Panc1 (cell line): ENCODE results near the gene KRT16.

Source experiments
- CTCF ChIP-seq: fragments of 450-650 bp; IDR thresholded peaks from 2 replicates; pipeline ENCODE4 v1.5.1; 2017; ENCODE audit warnings: mild to moderate bottlenecking
- POLR2AphosphoS5 ChIP-seq: IDR thresholded peaks from 2 replicates; pipeline ENCODE4 v1.6.1; 2012; ENCODE audit warnings: mild to moderate bottlenecking, low read depth, low read length, moderate library complexity
- TCF7L2 ChIP-seq: IDR thresholded peaks from 2 replicates; pipeline ENCODE4 v1.6.1; 2011; ENCODE audit warnings: mild to moderate bottlenecking, low read depth, low read length, inconsistent platforms

GRCh38 chr17:41615454-41615853 lies 2.9 kb upstream of the KRT16 start:
- TF ChIP-seq CTCF (no peak), TCF7L2 (no peak), POLR2AphosphoS5 (no peak)
